SH-SY5Y (cell line): ENCODE measurements around the gene ZAR1L.

Experiments used
- GATA2 ChIP-seq: IDR thresholded peaks from 2 replicates; pipeline ENCODE4 v1.6.1; 2011; ENCODE audit warnings: mild to moderate bottlenecking, low read depth, low read length
- GATA3 ChIP-seq: IDR thresholded peaks from 2 replicates; pipeline ENCODE4 v1.6.1; 2011; ENCODE audit warnings: low read depth, mild to moderate bottlenecking, low read length, moderate library complexity

GRCh38 chr13:32347651-32348050 lies 32.5 kb upstream of the ZAR1L start:
- TF ChIP-seq GATA2, result no peak
- no peak for TF ChIP-seq GATA3
